SH-SY5Y (cell line): ENCODE data around the gene KCNIP4.

ENCODE experiments used
- GATA2 ChIP-seq: IDR thresholded peaks from 2 replicates; pipeline ENCODE4 v1.6.1; 2011; ENCODE audit warnings: mild to moderate bottlenecking, low read depth, low read length
- GATA3 ChIP-seq: IDR thresholded peaks from 2 replicates; pipeline ENCODE4 v1.6.1; 2011; ENCODE audit warnings: low read depth, mild to moderate bottlenecking, low read length, moderate library complexity

Gene KCNIP4

GRCh38 chr4:21884615-21885014 lies 64.0 kb downstream of the KCNIP4 start:
- no peak for TF ChIP-seq GATA2
- TF ChIP-seq GATA3 = no peak

- TF ChIP-seq GATA3 (no peak), GATA2 (no peak)
Measured at GRCh38 chr4:21882051-21882839, 66.3 kb downstream of the KCNIP4 start.

GRCh38 chr4:21879187-21879586 lies 69.4 kb downstream of the KCNIP4 start:
- no peak for TF ChIP-seq GATA2
- TF ChIP-seq GATA3 = no peak

- TF ChIP-seq GATA3 (no peak), GATA2 (no peak)
Measured at GRCh38 chr4:21876711-21877110, 71.9 kb downstream of the KCNIP4 start.

GRCh38 chr4:21873145-21873544 lies 75.4 kb downstream of the KCNIP4 start:
- TF ChIP-seq GATA3 (no peak), GATA2 (no peak)

- TF ChIP-seq GATA2 (no peak), GATA3 (no peak)
Measured at GRCh38 chr4:21872101-21872500, 76.5 kb downstream of the KCNIP4 start.

GRCh38 chr4:21869978-21870745 lies 78.4 kb downstream of the KCNIP4 start:
- TF ChIP-seq GATA3 = no peak
- no peak for TF ChIP-seq GATA2

GRCh38 chr4:21864686-21865085 lies 83.9 kb downstream of the KCNIP4 start:
- TF ChIP-seq GATA3 (no peak), GATA2 (no peak)

GRCh38 chr4:21862917-21863316 lies 85.7 kb downstream of the KCNIP4 start:
- TF ChIP-seq GATA3 (no peak), GATA2 (no peak)

GRCh38 chr4:21858971-21859370 lies 89.6 kb downstream of the KCNIP4 start:
- TF ChIP-seq GATA3 = no peak
- TF ChIP-seq GATA2 = no peak

- no peak for TF ChIP-seq GATA3
- TF ChIP-seq GATA2 = no peak
Measured at GRCh38 chr4:21856754-21857153, 91.8 kb downstream of the KCNIP4 start.

GRCh38 chr4:21856301-21856700 lies 92.3 kb downstream of the KCNIP4 start:
- TF ChIP-seq GATA3 (no peak), GATA2 (no peak)

GRCh38 chr4:21849077-21849476 lies 99.5 kb downstream of the KCNIP4 start:
- no peak for TF ChIP-seq GATA3
- TF ChIP-seq GATA2 = no peak

- TF ChIP-seq GATA2 (no peak), GATA3 (no peak)
Measured at GRCh38 chr4:21848021-21848420, 100.6 kb downstream of the KCNIP4 start.

GRCh38 chr4:21845663-21846062 lies 102.9 kb downstream of the KCNIP4 start:
- no peak for TF ChIP-seq GATA3
- TF ChIP-seq GATA2 = no peak
